ENCODE data around the gene CD164L2.
A peak's percentile ranks its signal among the peaks of the same experiment; 100 is the strongest.

Gene CD164L2

DNA sequence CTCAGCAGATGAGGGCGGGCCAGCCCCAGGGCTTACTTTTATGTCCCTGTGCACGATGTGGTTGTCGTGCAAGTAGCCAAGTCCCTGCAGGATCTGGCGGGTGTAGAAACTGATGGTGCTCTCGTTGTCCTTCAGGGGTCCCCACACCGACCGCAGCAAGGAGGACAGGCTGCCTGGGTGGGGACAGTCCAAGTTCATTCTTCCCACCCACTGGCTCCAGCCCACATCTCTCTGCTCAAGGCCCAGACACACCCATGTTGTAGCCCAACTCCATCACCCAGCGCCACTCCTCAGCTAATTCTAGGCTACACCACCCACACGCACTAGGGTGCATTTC lies 23.3 kb downstream of the CD164L2 start:
- Histone ChIP-seq H3K27me3 (ENCODE audit: insufficient read depth, low read length) (no peaks in the 10 kb centered on the region), H3K4me1 (ENCODE audit: insufficient read depth, low read length) (peaks cover 3% of the 10 kb centered on the region), H3K9me3 (ENCODE audit: low read length) (no peaks in the 10 kb centered on the region), H2AFZ (ENCODE audit: low read depth, low read length) (no peak overlapping the region), H3K36me3 (ENCODE audit: insufficient read depth, low read length) (peaks cover 7% of the 10 kb centered on the region), H3K4me3 (ENCODE audit: low read length) (no peak overlapping the region)

DNA sequence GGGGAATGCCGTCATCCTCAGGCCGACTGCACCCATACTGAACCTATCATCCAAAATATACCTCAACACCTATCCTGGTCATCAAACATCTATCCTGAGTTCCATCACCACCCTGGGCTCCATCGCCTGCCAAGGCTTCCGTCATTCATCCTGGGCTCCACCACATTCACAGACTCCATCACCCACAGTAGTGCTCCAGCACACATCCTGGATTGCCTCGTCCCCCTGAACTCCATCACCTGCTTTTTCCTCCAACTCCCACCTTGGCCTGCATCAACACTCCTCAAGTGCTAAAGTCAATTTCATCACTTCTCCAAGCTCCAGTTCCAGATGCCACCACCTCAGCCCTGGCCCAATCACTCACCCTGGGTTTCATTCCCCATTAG lies 24.2 kb downstream of the CD164L2 start:
- Histone ChIP-seq H3K9me3 (ENCODE audit: low read length) (no peaks in the 10 kb centered on the region), H3K27me3 (ENCODE audit: insufficient read depth, low read length) (no peaks in the 10 kb centered on the region), H3K36me3 (ENCODE audit: insufficient read depth, low read length) (peaks cover 7% of the 10 kb centered on the region), H3K4me1 (ENCODE audit: insufficient read depth, low read length) (no peaks in the 10 kb centered on the region), H2AFZ (ENCODE audit: low read depth, low read length) (no peak overlapping the region), H3K4me3 (ENCODE audit: low read length) (no peak overlapping the region)

DNA sequence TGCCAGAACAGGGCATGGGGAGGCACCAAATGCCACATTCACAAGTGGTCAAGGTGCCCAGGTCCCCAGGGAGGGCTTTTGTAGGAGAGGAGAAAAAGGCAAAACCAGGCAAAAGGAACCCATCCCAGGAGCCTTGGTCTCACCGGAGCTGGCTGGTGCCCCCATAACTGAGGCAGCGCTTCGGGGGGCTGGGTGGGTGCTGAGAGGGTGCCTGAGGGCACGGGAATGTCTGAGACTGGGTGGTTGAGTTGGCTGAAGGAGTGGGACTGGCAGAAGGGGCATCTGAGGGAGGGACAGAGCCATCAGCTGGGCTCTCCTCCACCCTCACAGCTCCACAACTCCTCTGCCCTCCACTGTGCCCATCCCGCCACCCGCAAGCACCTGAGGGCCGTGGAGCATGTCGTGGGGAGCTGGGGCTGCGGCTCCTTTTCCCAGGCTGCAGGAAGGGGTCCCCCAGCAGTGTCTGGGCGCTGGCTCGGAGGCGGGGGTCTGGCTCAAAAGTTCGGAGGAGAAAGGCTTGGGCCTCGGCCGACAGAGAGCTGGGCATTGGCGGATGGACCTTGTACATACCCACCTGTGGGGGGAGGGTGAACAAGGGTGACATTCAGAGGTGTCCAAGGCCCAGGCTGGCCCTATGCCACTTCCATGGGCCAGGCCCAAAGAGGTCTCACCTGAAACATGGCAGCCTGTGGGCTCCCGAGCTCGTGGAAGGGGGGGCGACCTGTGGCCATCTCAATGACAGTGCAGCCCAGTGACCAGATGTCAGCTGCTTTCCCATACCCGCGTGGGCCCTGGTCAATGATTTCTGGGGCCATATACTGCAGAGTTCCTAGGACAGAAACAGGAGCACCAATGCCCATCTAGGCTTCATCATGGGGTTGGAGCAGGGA lies 24.9 kb downstream of the CD164L2 start:
- Histone ChIP-seq H3K4me3 (ENCODE audit: low read length) (no peak overlapping the region), H3K4me1 (ENCODE audit: insufficient read depth, low read length) (no peaks in the 10 kb centered on the region), H2AFZ (ENCODE audit: low read depth, low read length) (no peak overlapping the region), H3K9me3 (ENCODE audit: low read length) (no peaks in the 10 kb centered on the region), H3K36me3 (ENCODE audit: insufficient read depth, low read length) (peaks cover 7% of the 10 kb centered on the region), H3K27me3 (ENCODE audit: insufficient read depth, low read length) (no peaks in the 10 kb centered on the region)

DNA sequence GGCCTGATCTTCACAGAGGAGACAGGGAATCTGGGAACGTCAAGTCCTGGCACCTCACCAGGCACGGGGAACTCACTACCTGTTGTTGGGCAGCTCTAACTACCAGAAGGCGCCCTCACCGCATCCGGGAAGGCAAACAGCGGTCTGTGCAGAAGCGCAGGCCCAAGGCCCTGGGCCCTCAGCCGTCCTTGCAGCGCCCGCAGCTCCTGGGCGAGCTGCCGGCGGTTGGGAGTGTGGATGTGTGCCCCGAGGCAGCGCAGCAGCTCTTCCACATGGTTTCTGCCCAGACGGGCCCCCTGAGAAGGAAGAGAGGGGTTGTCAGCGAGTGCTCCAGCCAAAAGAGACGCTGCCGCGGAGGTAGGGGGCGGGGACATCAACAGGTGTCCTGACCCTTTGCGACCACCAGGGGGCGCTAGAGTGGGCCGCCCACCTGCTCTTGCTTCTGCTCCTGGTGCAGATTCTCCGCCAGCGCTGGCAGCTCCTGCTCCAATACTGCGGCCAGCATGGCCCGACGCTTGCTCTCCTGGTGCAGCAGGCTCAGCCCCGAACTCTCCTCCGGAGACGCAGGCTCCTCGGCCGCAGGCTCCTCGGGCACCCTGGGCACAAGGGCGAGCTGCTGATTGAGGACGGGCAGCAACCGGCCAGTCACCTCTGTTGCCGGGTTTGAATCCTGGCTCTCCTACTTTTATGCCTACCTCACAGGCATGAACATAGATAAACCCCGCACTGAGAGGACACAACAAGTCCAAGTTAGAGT lies 25.7 kb downstream of the CD164L2 start:
- no peaks in the 10 kb centered on the region for H3K4me1 ChIP-seq (ENCODE audit: insufficient read depth, low read length)
- H3K9me3 ChIP-seq (ENCODE audit: low read length): no peaks in the 10 kb centered on the region
- no peak overlapping the region for H2AFZ ChIP-seq (ENCODE audit: low read depth, low read length)
- no peak overlapping the region for H3K4me3 ChIP-seq (ENCODE audit: low read length)
- H3K36me3 ChIP-seq (ENCODE audit: insufficient read depth, low read length): peaks cover 7% of the 10 kb centered on the region
- no peaks in the 10 kb centered on the region for H3K27me3 ChIP-seq (ENCODE audit: insufficient read depth, low read length)

DNA sequence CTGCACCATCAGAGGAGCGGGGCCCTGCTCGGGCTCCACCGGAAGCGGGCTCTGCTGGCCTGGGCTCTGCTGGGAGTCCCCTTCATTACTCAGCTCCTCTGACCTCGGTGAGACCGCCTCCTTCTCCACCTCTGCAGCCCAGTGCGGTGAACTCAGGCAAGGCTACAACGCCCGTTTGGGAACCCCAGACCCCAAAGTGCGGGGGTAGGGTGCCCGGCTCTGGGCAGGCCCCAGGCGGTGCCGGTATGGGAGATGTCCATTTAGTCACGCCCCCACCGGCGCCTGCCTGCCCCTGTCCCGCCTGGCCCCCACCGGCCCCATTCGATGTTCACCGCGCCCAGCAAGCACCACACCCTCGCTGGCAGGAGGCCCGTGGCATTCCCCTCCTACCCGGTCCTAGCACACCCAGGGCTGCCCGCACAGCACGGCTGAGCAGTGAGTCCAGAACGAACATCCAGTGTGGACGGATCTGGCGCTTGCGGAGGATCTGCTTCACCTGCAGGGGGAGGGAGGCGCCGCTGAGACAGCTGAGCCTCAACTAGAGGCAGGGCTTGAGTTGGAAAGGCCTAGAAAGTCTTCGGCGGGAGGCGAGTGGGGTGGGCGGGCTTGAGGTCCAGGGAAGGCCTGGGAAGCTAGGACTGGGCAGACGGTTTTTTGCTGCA lies 26.4 kb downstream of the CD164L2 start:
- H3K4me1 ChIP-seq (ENCODE audit: insufficient read depth, low read length): no peaks in the 10 kb centered on the region
- H3K27me3 ChIP-seq (ENCODE audit: insufficient read depth, low read length): no peaks in the 10 kb centered on the region
- H3K9me3 ChIP-seq (ENCODE audit: low read length): no peaks in the 10 kb centered on the region
- H2AFZ ChIP-seq (ENCODE audit: low read depth, low read length): no peak overlapping the region
- peaks cover 7% of the 10 kb centered on the region for H3K36me3 ChIP-seq (ENCODE audit: insufficient read depth, low read length)
- H3K4me3 ChIP-seq (ENCODE audit: low read length): no peak overlapping the region

DNA sequence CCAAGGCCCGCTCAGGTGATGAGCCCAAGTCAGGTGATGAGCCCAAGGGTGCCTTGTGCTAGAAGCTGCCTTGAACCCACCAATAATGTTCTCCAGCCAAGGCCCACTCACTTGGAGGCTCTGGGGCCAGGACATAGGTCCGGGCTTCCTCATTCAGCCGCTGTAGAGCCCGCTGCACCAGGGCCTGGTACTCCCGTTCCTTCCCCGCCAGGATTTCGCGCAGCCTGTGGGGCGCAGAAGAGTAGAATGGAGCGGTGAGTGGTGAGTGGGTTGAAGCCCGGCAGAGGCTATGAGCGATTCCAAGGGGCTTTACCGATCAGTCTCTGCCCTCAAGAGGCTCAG lies 26.9 kb downstream of the CD164L2 start:
- H3K9me3 ChIP-seq (ENCODE audit: low read length): no peaks in the 10 kb centered on the region
- no peaks in the 10 kb centered on the region for H3K4me1 ChIP-seq (ENCODE audit: insufficient read depth, low read length)
- H3K4me3 ChIP-seq (ENCODE audit: low read length): no peak overlapping the region
- H2AFZ ChIP-seq (ENCODE audit: low read depth, low read length): no peak overlapping the region
- H3K36me3 ChIP-seq (ENCODE audit: insufficient read depth, low read length): peaks cover 7% of the 10 kb centered on the region
- H3K27me3 ChIP-seq (ENCODE audit: insufficient read depth, low read length): no peaks in the 10 kb centered on the region

DNA sequence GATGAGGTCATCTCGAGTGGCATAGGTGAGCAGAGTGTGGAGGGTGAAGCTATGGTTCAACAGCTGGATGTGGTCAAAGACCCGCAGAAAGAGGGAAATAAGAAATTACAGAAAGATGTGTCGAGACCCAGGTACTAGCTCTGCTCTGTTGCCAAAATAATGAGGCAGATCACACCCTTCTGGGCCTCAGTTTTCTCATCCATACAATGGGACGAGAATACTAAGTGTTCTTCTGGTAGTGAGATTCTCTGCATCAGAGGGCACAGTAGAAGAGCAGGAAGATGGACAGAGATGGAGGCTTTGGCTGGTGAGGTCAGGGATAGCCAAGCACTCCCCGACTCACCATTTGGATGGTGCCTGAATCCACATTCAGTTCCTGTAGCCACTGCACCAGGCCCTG lies 27.4 kb downstream of the CD164L2 start:
- Histone ChIP-seq H3K9me3 (ENCODE audit: low read length) (no peaks in the 10 kb centered on the region), H3K27me3 (ENCODE audit: insufficient read depth, low read length) (no peaks in the 10 kb centered on the region), H2AFZ (ENCODE audit: low read depth, low read length) (no peak overlapping the region), H3K4me3 (ENCODE audit: low read length) (no peak overlapping the region), H3K36me3 (ENCODE audit: insufficient read depth, low read length) (peaks cover 7% of the 10 kb centered on the region), H3K4me1 (ENCODE audit: insufficient read depth, low read length) (no peaks in the 10 kb centered on the region)

DNA sequence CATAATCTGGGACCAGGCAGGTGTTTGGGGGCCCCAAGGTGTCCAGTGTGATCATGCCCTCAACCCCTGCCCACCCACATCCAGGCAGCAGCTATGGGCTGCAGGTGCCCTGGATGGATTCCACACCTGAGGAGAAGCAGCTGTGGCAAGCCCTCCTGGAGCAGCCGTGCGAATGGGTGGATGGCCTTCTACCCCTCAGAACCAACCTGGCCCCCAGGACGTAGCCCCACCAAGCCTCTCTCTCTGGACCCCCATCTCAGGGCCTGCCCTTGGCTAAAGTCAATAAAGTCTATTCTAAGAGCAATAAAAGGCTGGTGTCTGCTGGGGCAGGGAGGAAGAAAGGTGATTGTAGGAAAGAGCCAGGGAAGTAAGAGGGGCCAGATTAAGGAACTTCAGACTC lies 29.5 kb downstream of the CD164L2 start:
- Histone ChIP-seq H3K36me3 (ENCODE audit: insufficient read depth, low read length) (peaks cover 7% of the 10 kb centered on the region), H3K9me3 (ENCODE audit: low read length) (no peaks in the 10 kb centered on the region), H3K4me3 (ENCODE audit: low read length) (no peak overlapping the region), H3K27me3 (ENCODE audit: insufficient read depth, low read length) (no peaks in the 10 kb centered on the region), H3K4me1 (ENCODE audit: insufficient read depth, low read length) (no peaks in the 10 kb centered on the region), H2AFZ (ENCODE audit: low read depth, low read length) (no peak overlapping the region)

DNA sequence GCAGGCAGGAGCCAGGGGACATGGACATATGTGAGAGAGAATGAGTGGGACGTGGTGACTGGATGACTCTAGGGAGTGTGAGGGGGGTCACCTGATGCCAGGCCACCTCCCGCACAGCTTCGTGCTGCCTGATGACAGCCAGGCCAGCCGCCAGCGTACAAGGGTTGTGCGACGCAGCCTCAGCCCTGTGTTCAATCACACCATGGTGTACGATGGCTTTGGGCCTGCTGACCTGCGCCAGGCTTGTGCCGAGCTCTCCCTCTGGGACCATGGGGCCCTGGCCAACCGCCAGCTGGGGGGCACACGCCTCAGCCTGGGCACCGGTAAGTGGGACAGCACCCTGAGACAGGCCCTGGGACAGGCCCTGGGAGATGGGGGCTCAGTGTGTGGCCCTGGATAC lies 30.0 kb downstream of the CD164L2 start:
- Histone ChIP-seq H2AFZ (ENCODE audit: low read depth, low read length) (no peak overlapping the region), H3K36me3 (ENCODE audit: insufficient read depth, low read length) (peaks cover 7% of the 10 kb centered on the region), H3K4me3 (ENCODE audit: low read length) (no peak overlapping the region), H3K27me3 (ENCODE audit: insufficient read depth, low read length) (no peaks in the 10 kb centered on the region), H3K4me1 (ENCODE audit: insufficient read depth, low read length) (no peaks in the 10 kb centered on the region), H3K9me3 (ENCODE audit: low read length) (no peaks in the 10 kb centered on the region)

DNA sequence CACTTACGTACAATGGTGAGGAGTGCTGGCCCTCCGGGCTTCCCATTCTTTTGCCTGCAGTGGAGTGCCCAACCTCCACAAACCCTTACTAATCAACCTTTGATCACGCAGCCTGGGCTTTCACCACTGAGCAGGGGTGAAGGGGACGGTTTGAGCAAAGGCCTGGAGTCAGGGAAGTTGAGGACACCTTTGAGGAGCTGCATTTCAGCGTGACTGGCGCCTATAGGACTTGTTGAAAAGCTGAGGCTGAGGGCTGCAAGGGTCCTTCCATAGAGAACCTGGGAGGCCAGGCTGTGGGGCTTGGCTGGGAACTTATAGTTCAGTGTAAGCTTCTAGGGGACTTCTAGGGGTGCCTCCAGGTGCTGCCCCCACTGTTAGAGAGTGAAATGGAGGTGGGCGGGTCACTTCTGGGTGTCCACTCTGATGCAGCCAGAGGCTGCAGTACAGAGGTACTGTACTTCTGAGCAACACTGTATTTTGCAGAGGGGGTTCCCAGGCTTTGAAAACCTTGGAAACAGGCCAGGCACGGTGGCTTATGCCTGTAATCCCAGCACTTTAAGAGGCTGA lies 31.5 kb downstream of the CD164L2 start:
- H3K4me3 ChIP-seq (ENCODE audit: low read length): peak overlapping the region; percentile 12
- H3K27me3 ChIP-seq (ENCODE audit: insufficient read depth, low read length): no peaks in the 10 kb centered on the region
- peak overlapping the region; percentile 51 for H2AFZ ChIP-seq (ENCODE audit: low read depth, low read length)
- H3K9me3 ChIP-seq (ENCODE audit: low read length): no peaks in the 10 kb centered on the region
- no peaks in the 10 kb centered on the region for H3K4me1 ChIP-seq (ENCODE audit: insufficient read depth, low read length)
- peaks cover 7% of the 10 kb centered on the region for H3K36me3 ChIP-seq (ENCODE audit: insufficient read depth, low read length)

DNA sequence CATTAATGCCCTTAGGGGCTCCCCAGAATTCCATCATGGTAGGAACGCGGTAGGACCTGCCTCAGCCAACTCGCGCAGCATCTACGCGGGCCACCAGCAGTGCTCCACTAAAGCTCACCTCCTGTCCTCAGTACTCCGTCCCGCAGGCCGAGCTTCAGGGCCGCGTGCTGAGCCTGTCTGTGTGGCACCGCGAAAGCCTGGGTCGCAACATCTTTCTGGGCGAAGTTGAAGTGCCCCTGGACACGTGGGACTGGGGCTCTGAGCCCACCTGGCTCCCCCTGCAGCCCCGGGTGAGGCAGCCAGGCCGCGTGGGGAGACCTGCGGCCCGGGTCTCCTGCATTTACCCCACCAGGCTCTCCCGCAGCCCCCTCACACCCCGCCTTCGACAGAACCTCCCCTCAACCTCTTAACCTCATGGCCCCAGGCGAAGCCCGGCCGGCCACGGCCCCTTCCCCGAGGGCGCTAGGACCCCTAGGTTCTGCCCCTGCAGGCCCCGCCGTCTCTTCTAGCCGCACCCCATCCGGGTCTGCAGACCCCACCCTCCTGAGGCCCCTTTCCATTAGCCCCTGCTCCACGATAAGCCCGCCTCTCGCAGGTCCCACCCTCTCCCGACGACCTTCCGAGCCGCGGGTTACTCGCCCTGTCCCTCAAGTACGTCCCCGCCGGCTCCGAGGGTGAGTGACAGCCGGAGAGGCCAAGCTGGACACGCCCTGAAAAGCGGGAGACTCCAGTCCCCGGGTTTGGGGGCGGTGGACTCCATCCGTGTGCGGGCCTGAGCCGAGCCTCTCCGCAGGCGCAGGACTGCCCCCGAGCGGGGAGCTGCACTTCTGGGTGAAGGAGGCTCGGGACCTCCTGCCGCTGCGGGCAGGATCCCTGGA lies 32.2 kb downstream of the CD164L2 start:
- H2AFZ ChIP-seq (ENCODE audit: low read depth, low read length): peak overlapping the region; percentile 51
- H3K36me3 ChIP-seq (ENCODE audit: insufficient read depth, low read length): peaks cover 7% of the 10 kb centered on the region
- no peaks in the 10 kb centered on the region for H3K27me3 ChIP-seq (ENCODE audit: insufficient read depth, low read length)
- H3K4me3 ChIP-seq (ENCODE audit: low read length): peak overlapping the region; percentile 12
- no peaks in the 10 kb centered on the region for H3K9me3 ChIP-seq (ENCODE audit: low read length)
- H3K4me1 ChIP-seq (ENCODE audit: insufficient read depth, low read length): no peaks in the 10 kb centered on the region

DNA sequence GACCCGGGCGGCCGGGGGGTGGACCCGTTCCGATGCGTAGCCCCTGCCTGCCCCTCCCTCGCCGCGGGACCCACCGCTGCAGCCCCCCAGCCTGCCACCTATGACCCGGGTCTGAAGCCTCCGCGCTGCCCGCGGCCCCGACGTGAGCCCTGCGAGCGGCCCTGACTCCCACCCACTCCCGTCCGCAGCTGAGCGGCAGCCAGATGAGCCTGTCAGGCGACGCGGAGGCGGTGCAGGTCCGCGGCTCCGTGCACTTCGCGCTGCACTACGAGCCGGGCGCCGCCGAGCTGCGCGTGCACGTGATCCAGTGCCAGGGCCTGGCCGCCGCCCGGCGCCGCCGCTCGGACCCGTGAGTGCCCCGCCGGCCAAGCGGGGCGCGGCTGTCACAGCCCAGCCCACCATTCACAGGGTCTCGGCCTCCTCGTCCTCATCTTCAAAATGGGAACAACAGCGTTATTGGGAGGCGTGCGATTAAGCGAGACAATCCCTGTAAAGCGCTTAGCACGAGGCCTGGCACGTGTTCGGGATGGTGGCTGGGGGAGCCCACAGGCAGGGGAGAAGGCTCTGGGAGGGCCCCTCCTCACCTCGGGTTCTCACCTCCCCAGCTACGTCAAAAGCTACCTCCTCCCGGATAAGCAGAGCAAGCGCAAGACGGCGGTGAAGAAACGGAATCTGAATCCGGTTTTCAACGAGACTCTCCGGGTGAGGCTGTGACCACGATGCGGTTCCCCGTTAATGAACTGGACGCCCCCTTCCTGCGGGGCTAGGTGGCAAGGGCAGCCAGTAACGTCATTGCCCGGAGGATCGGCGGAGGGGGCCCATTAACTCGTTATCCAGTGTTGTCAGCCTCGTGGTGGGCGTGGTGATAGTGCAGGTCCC lies 33.1 kb downstream of the CD164L2 start:
- H3K4me1 ChIP-seq (ENCODE audit: insufficient read depth, low read length): no peaks in the 10 kb centered on the region
- no peak overlapping the region for H2AFZ ChIP-seq (ENCODE audit: low read depth, low read length)
- H3K36me3 ChIP-seq (ENCODE audit: insufficient read depth, low read length): no peaks in the 10 kb centered on the region
- H3K27me3 ChIP-seq (ENCODE audit: insufficient read depth, low read length): no peaks in the 10 kb centered on the region
- no peak overlapping the region for H3K4me3 ChIP-seq (ENCODE audit: low read length)
- H3K9me3 ChIP-seq (ENCODE audit: low read length): no peaks in the 10 kb centered on the region
